Psoas muscle (tissue), 8 donors: ENCODE measurements around the gene RAD9A. TPM values are rescaled to one million over a fixed set of nuclear protein-coding genes. Genes with fewer than 3 reads are reported as not detected.

Experiments
- ATAC-seq, 4 donors: fragments of 200-7000 bp; cut with Tn5 transposase; one replicate each; pipeline ENCODE4 v1.9.1; 2020; ENCODE audit warnings: moderate library complexity in 3 of 4, mild to moderate bottlenecking in 2 of 4
- DNase-seq, 2 donors: peaks; one replicate each; pipeline ENCODE4 v3.0.0-alpha.2; 2020
- H3K27ac ChIP-seq: fragments of 200-600 bp; one replicate; pipeline ENCODE4 v1.8.0; 2022
- H3K27me3 ChIP-seq, 3 donors: fragments of 200-600 bp in 1 of 3; one replicate each; pipeline versions ENCODE4 v1.6.1 to v1.8.0; 2013 to 2022; ENCODE audit warnings: low read length in 2 of 3, mild to moderate bottlenecking in 2 of 3, moderate library complexity in 1 of 3; ENCODE audit not compliant: insufficient read depth in 3 of 3
- H3K36me3 ChIP-seq, 2 donors: fragments of 200-600 bp in 1 of 2; one replicate each; pipeline versions ENCODE4 v1.6.1 to v1.8.0; 2013 to 2022; ENCODE audit warnings: low read depth in 1 of 2, mild to moderate bottlenecking in 1 of 2, moderate library complexity in 1 of 2; ENCODE audit not compliant: insufficient read depth in 1 of 2
- H3K4me1 ChIP-seq: fragments of 200-600 bp; one replicate; pipeline ENCODE4 v1.8.0; 2022
- H3K4me3 ChIP-seq: fragments of 200-600 bp; one replicate; pipeline ENCODE4 v1.8.0; 2022; ENCODE audit warnings: mild to moderate bottlenecking
- H3K9me3 ChIP-seq: fragments of 200-600 bp; one replicate; pipeline ENCODE4 v1.8.0; 2022
- CTCF ChIP-seq: fragments of 200-600 bp; IDR thresholded peaks from one replicate; pipeline ENCODE4 v1.8.0; 2022; ENCODE audit warnings: antibody characterized with exemption
- WGBS, 3 donors: extraction: QIAGEN DNeasy Blood & Tissue Kit; methylation state at CpG; one replicate each; pipeline versions ENCODE4 v1.1.6 to v1.1.7; 2013; 5-methylcytosine and 5-hydroxymethylcytosine counted together
- intact Hi-C, 2 donors: fragments of 100-400 bp; cut with DNase I; formaldehyde crosslinking; loops; one replicate each; pipeline versions ENCODE4 v1.11.0 to v1.14.2; 2022
- polyA plus RNA-seq, 3 donors: library from polyadenylated mRNA; stranded (reverse); fragments of 200-250 nt; gene quantifications; one replicate each; pipeline ENCODE4 v1.2.3, GENCODE V29; 2013
- total RNA-seq, 4 donors: library from RNA; stranded (reverse); fragmentation: NEBNext Ultra II Directional in 2 of 4; extraction: Animal tissue kit (Norgen Biotek cat#: 25700) in 2 of 4; gene quantifications; one replicate each; pipeline versions ENCODE4 v1.2.1 to v1.2.4, GENCODE V29; 2021 to 2023
- donor health status: healthy with polysubstance abuse.
- donor health status: DM: no; HTN: no; CAD: no; lungs with moderate emphysema.
- donor health status: Bipolar disorder and iron deficiency.
- donor health status: healthy.
- donor health status: DM: yes; HTN: yes; CAD: no.
- donor health status: DM: no; HTN: no; CAD: no.
- donor health status: DM: no; HTN: no; CAD: no.
- donor health status: DM: yes; HTN: yes; CAD: no.

Gene RAD9A
- total and polyA plus RNA-seq, 7 donors = 1.8 to 12.3 (median 6.7) TPM

- H3K9me3 ChIP-seq = no peaks in the 10 kb centered on the region
- no peak overlapping the region for H3K27ac ChIP-seq
- peaks cover 20% of the 10 kb centered on the region for H3K4me1 ChIP-seq
- ATAC-seq (no peak), DNase-seq (no peak)
- peaks cover 6 to 75% of the 10 kb centered on the region in 2 donors for H3K36me3 ChIP-seq
- no peak overlapping the region for H3K4me3 ChIP-seq
- H3K27me3 ChIP-seq = no peaks in the 10 kb centered on the region
- intact Hi-C loops = no loop called here
- 88 to 90% (median 88%) methylated on average over 22 of the region's 22 CpGs for WGBS, 3 donors
- TF ChIP-seq CTCF = no peak
Observed at GRCh38 chr11:67432655-67433349, 41.0 kb downstream of the RAD9A start.

GRCh38 chr11:67433536-67434394, 42.0 kb downstream of the RAD9A start:
- ATAC-seq = no peak
- intact Hi-C loops = no loop called here
- no peak for DNase-seq
- H3K4me1 ChIP-seq = peaks cover 20% of the 10 kb centered on the region
- H3K36me3 ChIP-seq = peaks cover 6 to 85% of the 10 kb centered on the region in 2 donors
- H3K27ac ChIP-seq = no peak overlapping the region
- no peaks in the 10 kb centered on the region for H3K27me3 ChIP-seq
- 77 to 83% (median 81%) methylated on average over 22 of the region's 22 CpGs for WGBS, 3 donors
- no peak for TF ChIP-seq CTCF
- H3K9me3 ChIP-seq = no peaks in the 10 kb centered on the region
- H3K4me3 ChIP-seq = no peak overlapping the region

GRCh38 chr11:67434395-67434881, 42.7 kb downstream of the RAD9A start:
- no peak overlapping the region for H3K27ac ChIP-seq
- DNase-seq (no peak), ATAC-seq (no peak)
- H3K4me1 ChIP-seq = peaks cover 15% of the 10 kb centered on the region
- no peaks in the 10 kb centered on the region for H3K9me3 ChIP-seq
- H3K36me3 ChIP-seq = peaks cover 6 to 88% of the 10 kb centered on the region in 2 donors
- no peak overlapping the region for H3K4me3 ChIP-seq
- 82 to 86% (median 83%) methylated on average over 23 of the region's 23 CpGs for whole genome bisulfite sequencing, 3 donors
- intact Hi-C loops = no loop called here
- no peaks in the 10 kb centered on the region for H3K27me3 ChIP-seq
- no peak for TF ChIP-seq CTCF

GRCh38 chr11:67435031-67435726, 43.4 kb downstream of the RAD9A start:
- 82 to 87% (median 82%) methylated on average over 25 to 26 of the region's 26 CpGs for WGBS, 3 donors
- H3K27ac ChIP-seq = no peak overlapping the region
- ATAC-seq (no peak), DNase-seq (no peak)
- no peak for TF ChIP-seq CTCF
- peaks cover 8% of the 10 kb centered on the region for H3K4me1 ChIP-seq
- no peaks in the 10 kb centered on the region for H3K27me3 ChIP-seq
- peaks cover 6 to 81% of the 10 kb centered on the region in 2 donors for H3K36me3 ChIP-seq
- H3K9me3 ChIP-seq = no peaks in the 10 kb centered on the region
- H3K4me3 ChIP-seq = no peak overlapping the region
- intact Hi-C loops = no loop called here
